HG02938 (cell line): ENCODE results near the gene NEK1.
A peak's percentile ranks its signal among the peaks of the same experiment; 100 is the strongest.

Experiments used
- ATAC-seq: cut with Tn5 transposase; IDR thresholded peaks from one replicate; pipeline ENCODE4 v1.9.1; 2021; ENCODE audit warnings: mild to moderate bottlenecking, moderate library complexity; ENCODE audit not compliant: unreplicated experiment

Gene NEK1, protein sequence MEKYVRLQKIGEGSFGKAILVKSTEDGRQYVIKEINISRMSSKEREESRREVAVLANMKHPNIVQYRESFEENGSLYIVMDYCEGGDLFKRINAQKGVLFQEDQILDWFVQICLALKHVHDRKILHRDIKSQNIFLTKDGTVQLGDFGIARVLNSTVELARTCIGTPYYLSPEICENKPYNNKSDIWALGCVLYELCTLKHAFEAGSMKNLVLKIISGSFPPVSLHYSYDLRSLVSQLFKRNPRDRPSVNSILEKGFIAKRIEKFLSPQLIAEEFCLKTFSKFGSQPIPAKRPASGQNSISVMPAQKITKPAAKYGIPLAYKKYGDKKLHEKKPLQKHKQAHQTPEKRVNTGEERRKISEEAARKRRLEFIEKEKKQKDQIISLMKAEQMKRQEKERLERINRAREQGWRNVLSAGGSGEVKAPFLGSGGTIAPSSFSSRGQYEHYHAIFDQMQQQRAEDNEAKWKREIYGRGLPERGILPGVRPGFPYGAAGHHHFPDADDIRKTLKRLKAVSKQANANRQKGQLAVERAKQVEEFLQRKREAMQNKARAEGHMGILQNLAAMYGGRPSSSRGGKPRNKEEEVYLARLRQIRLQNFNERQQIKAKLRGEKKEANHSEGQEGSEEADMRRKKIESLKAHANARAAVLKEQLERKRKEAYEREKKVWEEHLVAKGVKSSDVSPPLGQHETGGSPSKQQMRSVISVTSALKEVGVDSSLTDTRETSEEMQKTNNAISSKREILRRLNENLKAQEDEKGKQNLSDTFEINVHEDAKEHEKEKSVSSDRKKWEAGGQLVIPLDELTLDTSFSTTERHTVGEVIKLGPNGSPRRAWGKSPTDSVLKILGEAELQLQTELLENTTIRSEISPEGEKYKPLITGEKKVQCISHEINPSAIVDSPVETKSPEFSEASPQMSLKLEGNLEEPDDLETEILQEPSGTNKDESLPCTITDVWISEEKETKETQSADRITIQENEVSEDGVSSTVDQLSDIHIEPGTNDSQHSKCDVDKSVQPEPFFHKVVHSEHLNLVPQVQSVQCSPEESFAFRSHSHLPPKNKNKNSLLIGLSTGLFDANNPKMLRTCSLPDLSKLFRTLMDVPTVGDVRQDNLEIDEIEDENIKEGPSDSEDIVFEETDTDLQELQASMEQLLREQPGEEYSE (N-terminal part only)

DNA sequence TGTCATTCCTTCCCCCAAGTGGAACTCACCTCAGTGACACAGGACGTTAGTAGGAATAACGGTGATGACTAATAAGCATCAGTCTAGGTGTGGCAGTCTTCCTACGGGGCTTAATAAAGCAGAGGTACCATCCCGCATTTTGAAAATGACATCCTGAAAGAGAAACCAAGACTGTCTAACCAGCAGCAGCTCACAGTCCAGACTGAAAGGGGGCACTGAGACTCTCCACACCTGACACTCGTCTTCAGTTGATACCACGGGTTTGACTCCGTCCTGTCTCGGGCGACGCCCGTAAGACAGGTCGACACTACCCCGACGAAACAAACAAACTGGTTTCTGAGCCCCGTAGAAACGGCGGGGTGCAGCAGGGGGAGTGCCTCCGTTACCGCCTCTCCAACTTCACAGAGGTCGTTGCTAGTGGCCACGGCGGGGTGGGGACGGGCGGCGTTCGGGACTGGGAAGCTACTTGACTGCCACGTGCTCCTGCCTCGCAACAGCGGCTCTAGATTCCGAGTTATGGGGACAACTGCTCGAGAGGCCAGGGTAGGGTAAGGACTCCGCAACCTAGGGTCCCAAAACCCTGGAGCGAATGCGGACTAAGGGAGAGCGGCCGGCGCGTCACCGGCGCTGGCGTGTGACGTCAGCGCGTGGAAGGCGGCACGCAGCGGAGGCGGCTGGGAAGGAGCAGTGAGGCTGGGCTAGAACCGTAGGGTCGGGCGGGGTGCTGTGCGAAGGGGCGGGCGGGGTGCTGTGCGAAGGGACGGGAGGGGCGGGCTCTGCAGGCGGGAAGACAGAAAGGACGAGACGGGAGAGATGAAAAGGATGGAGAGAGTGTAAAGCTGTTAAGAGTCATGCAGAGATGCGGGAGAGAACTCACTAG, at the start of gene NEK1:
Gene NEK1 (minus strand): TSS at position 593 of the 880 bp plus-strand sequence. CDS start 9,953 bp downstream, outside the sequence.
- ATAC-seq: peak; percentile 89

DNA sequence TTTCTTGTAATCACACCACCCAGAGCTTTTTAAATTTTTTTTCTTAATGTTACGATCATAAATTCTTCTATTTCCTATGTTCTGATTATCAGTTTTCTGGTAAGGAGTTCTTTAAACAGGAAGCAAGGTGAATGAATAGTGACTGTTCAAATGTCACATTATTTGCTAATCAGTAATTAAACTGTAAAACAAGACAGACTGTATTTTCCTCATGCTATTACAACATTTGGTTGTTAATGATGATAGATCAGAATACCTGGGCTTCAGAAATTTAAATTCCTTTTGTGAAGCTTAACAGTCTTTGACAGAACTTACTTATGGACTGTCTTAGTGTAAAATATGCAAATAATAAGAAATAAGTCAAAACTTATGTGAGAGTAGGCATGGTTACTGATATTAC, 49.4 kb upstream of the NEK1 start:
- no peak for ATAC-seq

DNA sequence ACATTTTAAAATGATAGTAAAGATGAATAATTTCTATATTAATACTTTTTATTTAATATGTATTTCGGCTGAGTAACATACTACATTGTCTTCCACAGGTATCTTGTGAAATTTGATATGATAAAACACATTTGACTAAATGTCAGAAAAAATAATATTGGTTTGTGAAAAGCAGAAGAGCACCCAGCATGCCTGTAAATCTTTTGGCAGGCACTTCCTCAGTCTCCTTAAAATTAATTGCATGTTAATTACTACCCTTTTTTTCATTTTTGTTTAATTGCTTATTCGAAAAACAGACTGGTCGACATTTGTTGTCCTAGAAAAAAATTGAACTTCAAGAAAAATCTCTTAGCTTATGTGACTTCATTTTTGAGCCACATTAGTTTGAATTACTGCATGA, 48.5 kb upstream of the NEK1 start:
- ATAC-seq: no peak

DNA sequence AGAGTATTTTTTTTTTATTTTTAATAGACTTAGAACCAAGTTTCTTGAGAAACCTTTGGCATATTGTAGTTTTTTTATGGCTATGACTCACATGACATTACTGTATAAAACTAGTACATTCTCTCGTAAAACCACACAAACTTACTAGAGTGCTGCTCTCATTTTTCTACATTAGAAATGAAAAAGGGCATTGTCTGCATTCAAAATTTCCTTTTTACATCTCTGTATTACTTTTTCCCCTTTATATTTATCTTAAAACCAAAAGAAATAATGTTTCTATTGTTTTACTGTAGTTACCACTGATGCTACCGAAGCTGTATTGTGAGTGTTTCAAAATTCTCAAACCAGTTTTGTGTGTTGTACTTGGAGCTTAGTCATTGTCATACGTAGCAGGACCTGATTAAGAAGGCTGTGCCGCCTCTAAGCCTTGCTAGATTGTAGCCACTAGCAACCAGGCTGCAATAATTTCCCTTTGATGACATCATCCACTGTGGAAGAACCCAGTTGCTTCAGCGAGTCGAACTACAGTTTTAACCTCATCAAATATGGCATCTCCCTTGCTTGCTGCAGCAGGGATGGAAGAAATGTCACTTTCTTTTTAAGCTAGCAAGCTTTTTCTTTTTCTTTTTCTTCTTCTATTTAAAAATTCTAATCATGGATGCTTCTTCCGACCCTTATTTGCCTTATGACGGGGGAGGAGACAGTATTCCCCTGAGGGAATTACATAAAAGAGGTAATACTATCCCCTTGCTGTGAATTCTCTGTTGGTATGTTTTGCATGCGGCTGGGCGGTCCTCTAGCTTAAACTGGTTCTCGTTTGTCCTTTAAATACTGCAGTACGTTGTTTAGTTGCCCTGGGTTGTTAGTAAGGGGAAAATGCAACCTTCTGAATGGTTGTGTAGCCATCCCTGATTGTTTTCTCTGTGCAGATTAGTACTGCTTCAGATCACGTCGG, 47.6 kb upstream of the NEK1 start:
- peak; percentile 81 for ATAC-seq

GRCh38 chr4:169658975-169659715, 46.8 kb upstream of the NEK1 start:
- no peak for ATAC-seq

DNA sequence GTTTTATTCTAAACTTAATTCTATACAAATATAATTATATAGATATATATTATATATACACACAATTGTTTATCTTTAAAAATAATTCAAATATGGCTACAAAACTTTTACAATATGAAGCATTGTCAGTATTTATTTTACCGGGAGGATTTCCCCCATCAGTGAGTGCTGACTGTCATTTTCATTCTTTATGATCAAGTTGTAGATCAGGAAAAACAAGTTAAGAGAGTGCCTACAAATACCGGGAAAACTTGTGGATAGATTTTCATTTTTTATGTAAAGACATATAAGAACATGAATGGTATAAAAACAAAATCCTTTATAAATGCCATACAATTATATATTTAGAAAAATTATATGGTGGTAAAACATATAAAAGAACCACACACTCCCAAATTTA, 45.8 kb upstream of the NEK1 start:
- ATAC-seq: no peak

GRCh38 chr4:169657470-169658107, 45.2 kb upstream of the NEK1 start:
- no peak for ATAC-seq

DNA sequence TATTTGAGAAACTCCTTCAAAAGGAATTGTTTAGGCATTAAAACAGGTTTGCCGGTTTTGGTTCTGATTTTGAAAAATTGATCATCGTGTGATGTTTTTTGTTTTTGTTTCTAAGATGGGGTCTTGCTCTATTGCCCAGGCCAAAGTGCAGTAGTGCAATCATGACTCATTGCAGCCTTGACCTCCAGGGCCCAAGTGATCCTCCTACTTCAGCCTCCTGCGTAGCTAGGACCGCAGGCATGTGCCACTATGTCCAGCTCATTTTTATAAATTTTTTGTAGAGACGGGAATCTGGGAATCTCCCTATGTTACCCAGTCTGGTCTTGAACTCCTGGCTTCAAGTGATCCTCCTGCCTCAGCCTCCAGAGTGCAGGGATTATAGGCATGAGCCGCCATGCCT, 43.0 kb upstream of the NEK1 start:
- ATAC-seq: no peak

GRCh38 chr4:169652535-169652934, 40.2 kb upstream of the NEK1 start:
- ATAC-seq: no peak

DNA sequence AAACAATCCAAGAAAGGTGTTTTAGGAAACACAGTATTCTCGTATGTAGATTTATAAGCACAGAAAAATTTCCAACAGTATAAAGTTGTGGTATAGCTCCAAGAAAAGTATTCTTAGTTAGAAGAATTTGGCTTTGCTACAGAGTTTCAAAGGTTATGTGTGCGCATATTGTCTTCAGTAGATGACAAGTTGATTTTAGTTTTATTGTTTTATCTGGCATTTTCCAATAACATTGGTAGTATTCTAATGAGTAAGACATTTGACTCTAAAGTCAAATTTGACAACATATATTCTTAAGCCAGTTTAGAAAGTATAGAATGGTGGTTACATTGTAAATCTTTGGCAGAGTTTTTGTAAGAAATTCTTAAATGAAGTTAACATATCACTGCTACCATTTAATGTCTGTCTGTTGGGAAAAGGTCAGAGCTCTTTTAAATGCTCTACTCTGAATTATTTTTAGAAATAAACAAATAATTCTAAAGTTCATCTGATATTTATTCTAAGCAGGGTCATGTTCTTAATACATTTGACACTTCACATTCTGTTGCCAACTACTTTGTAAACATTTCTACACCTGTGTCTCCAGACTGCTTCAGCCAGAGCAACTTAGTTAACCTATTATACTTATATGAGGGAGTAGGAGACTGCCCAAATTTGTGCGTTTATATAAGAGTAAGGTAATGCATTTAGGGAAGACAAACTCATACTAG, 38.0 kb upstream of the NEK1 start:
- no peak for ATAC-seq

- no peak for ATAC-seq
These were observed 37.3 kb upstream of the NEK1 start for GRCh38 chr4:169649545-169650226.

- ATAC-seq: no peak
These were observed 33.2 kb upstream of the NEK1 start for GRCh38 chr4:169645627-169646026.

DNA sequence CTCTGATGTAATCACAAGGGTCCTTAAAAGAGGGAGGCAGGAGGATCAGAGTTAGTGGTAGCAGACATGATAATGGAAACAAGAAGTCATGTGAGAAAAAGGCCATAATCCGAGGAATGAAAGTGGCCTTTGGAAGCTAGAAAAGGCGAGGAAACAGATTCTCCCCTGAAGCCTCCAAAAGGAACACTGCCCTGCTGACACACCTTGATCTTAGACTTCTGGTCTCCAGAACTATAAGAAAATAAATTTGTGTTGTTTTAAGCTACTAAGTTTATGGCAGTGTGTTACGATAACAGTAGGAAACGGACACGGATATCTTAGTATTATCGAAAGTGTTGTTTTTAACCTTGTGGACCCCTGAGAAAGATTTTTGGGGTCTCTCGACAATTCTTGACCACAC, 32.4 kb upstream of the NEK1 start:
- ATAC-seq: no peak

DNA sequence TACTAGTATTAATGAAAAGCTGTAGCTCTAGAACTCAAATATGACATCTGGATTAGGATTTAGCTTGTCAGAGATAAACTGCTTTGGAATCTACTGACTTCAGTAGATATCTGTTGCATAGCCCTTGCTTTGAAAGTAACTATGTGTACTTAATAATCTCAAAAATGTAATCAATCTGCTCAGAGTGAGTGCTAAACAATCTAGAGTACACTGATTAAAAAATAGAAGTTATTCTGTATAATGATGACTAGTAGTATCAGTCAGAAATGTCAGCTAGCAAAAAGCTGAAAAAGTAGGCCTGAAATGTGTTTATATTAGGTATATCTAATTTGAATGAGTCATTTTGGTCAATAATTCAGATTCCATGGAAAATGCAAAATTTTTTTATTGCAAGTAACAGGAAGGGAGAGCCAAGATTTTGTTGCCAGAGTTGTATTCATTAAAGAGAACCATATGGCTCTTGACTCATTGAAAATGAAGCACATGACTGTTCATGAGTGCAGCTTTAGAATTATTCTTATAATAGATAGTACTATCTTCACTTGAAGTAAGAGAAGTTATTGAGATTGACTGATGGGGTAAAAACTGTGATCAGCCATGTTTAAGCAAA, 28.0 kb upstream of the NEK1 start:
- ATAC-seq: no peak

GRCh38 chr4:169634975-169635374, 22.6 kb upstream of the NEK1 start:
- ATAC-seq: no peak

GRCh38 chr4:169632896-169633295, 20.5 kb upstream of the NEK1 start:
- ATAC-seq: no peak
